BE2C (cell line): Measurements from ENCODE around the gene PRKCZ.

ENCODE experiments used
- DNase-seq: peaks from one replicate; pipeline ENCODE4 v3.0.0-alpha.2; 2020
- H3K27me3 ChIP-seq: fragments of 250-450 bp; sonication (Bioruptor Pico); 2 replicates; pipeline ENCODE4 v1.5.1; 2020; ENCODE audit warnings: mild to moderate bottlenecking
- H3K36me3 ChIP-seq: fragments of 250-450 bp; sonication (Bioruptor Pico); 2 replicates; pipeline ENCODE4 v1.5.1; 2020; ENCODE audit warnings: mild to moderate bottlenecking
- H3K4me1 ChIP-seq: fragments of 250-450 bp; sonication (Bioruptor Pico); 2 replicates; pipeline ENCODE4 v1.5.1; 2020
- H3K4me3 ChIP-seq: 2 replicates; pipeline ENCODE4 v1.5.1; 2011; ENCODE audit warnings: low read depth, low read length
- H3K9me3 ChIP-seq: fragments of 250-450 bp; sonication (Bioruptor Pico); 2 replicates; pipeline ENCODE4 v1.5.1; 2020
- CTCF ChIP-seq: IDR thresholded peaks from 2 replicates; pipeline ENCODE4 v1.5.1; 2012; ENCODE audit warnings: mild to moderate bottlenecking, low read depth, low read length

PRKCZ gene

GRCh38 chr1:2081326-2081885, 31.2 kb downstream of the PRKCZ start:
- no peak for TF ChIP-seq CTCF
- Histone ChIP-seq H3K4me3 (no peak overlapping the region), H3K36me3 (no peaks in the 10 kb centered on the region), H3K9me3 (peaks cover 12% of the 10 kb centered on the region), H3K27me3 (peaks cover 24% of the 10 kb centered on the region), H3K4me1 (no peaks in the 10 kb centered on the region)
- DNase-seq: no peak

GRCh38 chr1:2082064-2082463, 31.9 kb downstream of the PRKCZ start:
- H3K4me1 ChIP-seq: no peaks in the 10 kb centered on the region
- no peaks in the 10 kb centered on the region for H3K36me3 ChIP-seq
- peaks cover 12% of the 10 kb centered on the region for H3K9me3 ChIP-seq
- no peak for TF ChIP-seq CTCF
- H3K27me3 ChIP-seq: peaks cover 29% of the 10 kb centered on the region
- no peak overlapping the region for H3K4me3 ChIP-seq
- DNase-seq: no peak

- Histone ChIP-seq H3K36me3 (no peaks in the 10 kb centered on the region), H3K4me1 (no peaks in the 10 kb centered on the region), H3K9me3 (peaks cover 5% of the 10 kb centered on the region; the same call in 1 of the 2 replicates), H3K4me3 (no peak overlapping the region), H3K27me3 (peaks cover 38% of the 10 kb centered on the region)
- no peak for TF ChIP-seq CTCF
- no peak for DNase-seq
Observed at GRCh38 chr1:2083666-2084065, 33.5 kb downstream of the PRKCZ start.

GRCh38 chr1:2084306-2084705, 34.1 kb downstream of the PRKCZ start:
- DNase-seq: no peak

GRCh38 chr1:2085080-2085479, 34.9 kb downstream of the PRKCZ start:
- TF ChIP-seq CTCF: no peak
- Histone ChIP-seq H3K36me3 (no peaks in the 10 kb centered on the region), H3K4me1 (no peaks in the 10 kb centered on the region), H3K4me3 (no peak overlapping the region), H3K27me3 (peaks cover 38% of the 10 kb centered on the region), H3K9me3 (peaks cover 3% of the 10 kb centered on the region; the same call in 1 of the 2 replicates)
- DNase-seq: no peak

More at GRCh38 chr1:2084306-2084705, 34.1 kb downstream of the PRKCZ start:
- no peak overlapping the region for H3K4me3 ChIP-seq
- H3K27me3 ChIP-seq: peaks cover 38% of the 10 kb centered on the region
- no peak for TF ChIP-seq CTCF
- H3K36me3 ChIP-seq: no peaks in the 10 kb centered on the region
- H3K4me1 ChIP-seq: no peaks in the 10 kb centered on the region
- H3K9me3 ChIP-seq: peaks cover 3% of the 10 kb centered on the region; the same call in 1 of the 2 replicates

- Histone ChIP-seq H3K27me3 (peaks cover 38% of the 10 kb centered on the region), H3K4me1 (no peaks in the 10 kb centered on the region)
- TF ChIP-seq CTCF: no peak
Observed at GRCh38 chr1:2086446-2087078, 36.4 kb downstream of the PRKCZ start.

More at GRCh38 chr1:2086446-2087078, 36.4 kb downstream of the PRKCZ start:
- peaks cover 3% of the 10 kb centered on the region; the same call in 1 of the 2 replicates for H3K9me3 ChIP-seq
- no peak overlapping the region for H3K4me3 ChIP-seq
- H3K36me3 ChIP-seq: no peaks in the 10 kb centered on the region
- DNase-seq: no peak
